Activated naive CD8-positive, alpha-beta T cell (primary cell): ENCODE data around the gene TCF19.
"Not testable (repeated sequence)": the region's sequence is repeated elsewhere in the genome, so short reads cannot be mapped to it uniquely, and the experiment has no call there.

ENCODE experiments used
- H3K27ac Mint-ChIP-seq: one replicate; pipeline ENCODE4 v1.8.0; 2021; ENCODE audit warnings: mixed read lengths
- H3K27me3 Mint-ChIP-seq: one replicate; pipeline ENCODE4 v1.8.0; 2021; ENCODE audit warnings: mixed read lengths
- H3K36me3 Mint-ChIP-seq: one replicate; pipeline ENCODE4 v1.8.0; 2021; ENCODE audit warnings: mixed read lengths
- H3K4me1 Mint-ChIP-seq: one replicate; pipeline ENCODE4 v1.8.0; 2021; ENCODE audit warnings: low read depth, mixed read lengths
- H3K4me3 Mint-ChIP-seq: one replicate; pipeline ENCODE4 v1.8.0; 2021; ENCODE audit warnings: mild to moderate bottlenecking, mixed read lengths
- H3K9me3 Mint-ChIP-seq: one replicate; pipeline ENCODE4 v1.8.0; 2021; ENCODE audit warnings: low read depth, mixed read lengths

TCF19 gene

DNA sequence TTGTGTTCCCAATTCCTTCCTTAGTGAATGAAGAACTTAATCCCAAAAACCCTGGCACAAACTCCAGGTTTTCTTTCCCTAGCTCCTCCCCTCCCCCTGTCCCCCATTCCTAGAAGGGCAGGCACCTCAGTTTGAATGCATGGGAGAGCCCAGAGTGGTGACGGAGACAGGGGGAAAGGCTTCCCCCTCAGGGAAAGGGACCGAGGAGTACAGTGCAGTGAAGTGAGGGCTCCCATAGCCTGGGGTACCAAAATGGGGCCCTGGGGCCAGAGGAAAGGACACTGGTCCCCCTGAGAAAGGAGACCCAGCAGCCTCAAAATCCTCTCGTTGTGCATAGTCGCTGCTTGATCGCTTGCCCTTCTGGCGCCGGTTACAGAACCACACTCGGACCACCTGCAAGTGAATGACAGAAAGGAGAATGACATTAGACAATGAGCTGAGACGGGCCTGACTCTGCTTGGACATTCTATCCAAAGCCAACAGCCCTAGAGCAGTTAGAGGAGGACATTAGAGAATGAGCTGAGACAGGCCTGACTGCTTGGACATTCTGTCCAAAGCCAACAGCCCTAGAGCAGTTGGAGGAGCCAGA is 6.2 kb downstream of the TCF19 start:
- H3K4me1 Mint-ChIP-seq, H3K4me3 Mint-ChIP-seq, H3K36me3 Mint-ChIP-seq, H3K9me3 Mint-ChIP-seq, H3K27me3 Mint-ChIP-seq, H3K27ac Mint-ChIP-seq: not testable (repeated sequence)

DNA sequence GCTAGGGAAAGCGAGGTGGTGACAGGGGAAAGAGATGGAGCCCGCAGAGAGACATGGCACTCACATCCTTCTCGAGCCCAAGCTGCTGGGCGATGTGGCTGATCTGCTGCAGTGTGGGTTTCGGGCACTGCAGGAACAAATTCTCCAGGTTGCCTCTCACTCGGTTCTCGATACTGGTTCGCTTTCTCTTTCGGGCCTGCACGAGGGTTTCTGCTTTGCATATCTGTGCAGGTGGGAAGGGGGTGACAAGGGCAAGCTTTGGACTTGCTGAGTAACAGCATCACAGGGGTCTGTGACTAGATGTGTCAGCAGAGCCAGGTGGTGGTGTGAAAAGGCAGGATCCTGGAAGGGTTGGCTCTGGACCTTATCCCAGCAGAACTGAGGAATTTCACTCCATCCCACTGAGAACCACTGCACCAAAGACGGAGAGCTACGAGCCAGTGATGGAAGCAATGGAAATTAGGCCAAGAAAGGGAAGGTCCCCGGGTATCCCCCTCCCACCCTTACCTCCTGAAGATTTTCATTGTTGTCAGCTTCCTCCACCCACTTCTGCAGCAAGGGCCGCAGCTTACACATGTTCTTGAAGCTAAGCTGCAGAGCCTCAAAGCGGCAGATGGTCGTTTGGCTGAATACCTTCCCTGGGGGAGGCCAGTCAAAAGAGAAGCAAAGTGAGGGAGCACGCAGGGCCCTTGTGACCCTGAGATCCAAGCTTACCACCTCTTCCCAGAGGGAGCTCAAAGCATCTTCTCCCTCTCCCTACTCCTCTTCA is 6.9 kb downstream of the TCF19 start:
- H3K4me1 Mint-ChIP-seq, H3K27ac Mint-ChIP-seq, H3K36me3 Mint-ChIP-seq, H3K27me3 Mint-ChIP-seq, H3K9me3 Mint-ChIP-seq, H3K4me3 Mint-ChIP-seq: not testable (repeated sequence)

DNA sequence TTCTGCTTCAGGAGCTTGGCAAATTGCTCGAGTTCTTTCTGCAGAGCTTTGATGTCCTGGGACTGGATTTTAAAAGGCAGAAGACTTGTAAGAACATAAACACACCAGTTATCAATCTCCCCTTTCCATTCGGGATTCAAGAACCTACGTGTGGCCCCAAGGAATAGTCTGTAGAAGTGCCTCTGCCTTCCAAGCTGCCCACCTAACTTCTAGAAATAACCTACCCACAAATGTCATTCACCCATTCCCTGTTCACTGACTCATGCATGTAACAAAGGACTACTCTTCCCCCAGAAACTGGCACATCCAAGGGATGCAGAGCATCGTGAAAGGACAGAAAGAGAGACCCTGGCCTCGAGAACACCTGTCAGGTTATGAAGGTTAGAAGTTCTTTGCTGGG is 7.6 kb downstream of the TCF19 start:
- Mint-ChIP-seq H3K9me3 (no peaks in the 10 kb centered on the region), H3K4me3 (no peak overlapping the region), H3K27ac (no peak overlapping the region), H3K36me3 (no peaks in the 10 kb centered on the region), H3K27me3 (no peaks in the 10 kb centered on the region), H3K4me1 (no peaks in the 10 kb centered on the region)

DNA sequence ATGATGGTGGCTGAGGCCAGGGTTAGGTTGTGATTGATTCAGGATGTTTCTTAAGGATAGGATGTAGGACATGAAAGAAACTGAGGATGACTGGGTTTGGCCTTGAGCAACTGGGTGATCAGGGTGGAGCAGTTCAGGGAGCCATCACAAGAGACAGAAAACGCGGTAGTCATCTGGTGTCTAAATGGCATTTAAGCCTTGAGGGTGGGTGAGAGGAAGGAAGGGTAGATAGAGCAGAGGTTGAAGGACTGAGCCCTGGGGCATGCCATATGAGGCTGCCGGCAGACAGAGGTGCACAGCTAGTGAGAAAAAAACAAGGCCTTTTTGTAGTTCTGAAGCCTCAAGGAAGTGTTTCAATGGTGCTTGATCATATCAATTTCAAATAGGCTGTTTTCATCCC is 10.2 kb downstream of the TCF19 start:
- Mint-ChIP-seq H3K36me3 (no peaks in the 10 kb centered on the region), H3K4me1 (no peaks in the 10 kb centered on the region), H3K27me3 (no peaks in the 10 kb centered on the region), H3K4me3 (no peak overlapping the region), H3K27ac (no peak overlapping the region), H3K9me3 (no peaks in the 10 kb centered on the region)

DNA sequence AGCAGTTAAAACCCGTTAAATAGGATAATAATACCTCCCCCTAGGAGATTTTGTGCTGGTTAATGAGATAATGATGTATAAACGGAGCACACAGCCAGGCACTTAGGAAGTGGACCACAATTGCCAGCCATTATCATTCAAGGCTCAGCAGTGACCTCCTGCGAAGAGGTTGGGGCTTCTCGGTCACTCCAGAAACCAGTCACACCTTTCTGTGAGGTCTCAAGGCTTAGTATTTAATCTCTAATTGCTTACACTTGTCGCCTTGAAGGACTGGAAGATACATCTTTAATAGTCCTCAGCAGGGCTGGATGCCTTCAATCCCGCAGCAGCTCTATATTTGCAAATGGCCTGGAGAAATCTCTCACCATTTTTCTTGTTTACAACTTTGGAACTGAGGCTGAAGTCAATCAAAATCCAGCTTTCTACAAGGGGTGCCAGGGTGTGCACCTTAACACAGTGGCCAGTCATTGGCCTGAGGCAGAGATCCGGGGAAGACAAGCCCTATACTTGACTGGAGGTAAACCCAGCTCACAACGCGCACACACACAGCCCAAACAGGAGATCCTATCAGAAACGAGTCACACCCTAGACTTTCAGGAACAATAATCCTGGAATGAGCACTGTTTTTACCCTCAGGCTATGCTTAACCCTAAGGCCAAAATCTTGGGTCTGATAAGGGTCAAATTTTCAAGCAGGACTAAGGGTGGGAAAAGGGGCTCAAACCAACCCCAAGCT is 10.9 kb downstream of the TCF19 start:
- no peak overlapping the region for H3K27ac Mint-ChIP-seq
- no peaks in the 10 kb centered on the region for H3K27me3 Mint-ChIP-seq
- H3K36me3 Mint-ChIP-seq: no peaks in the 10 kb centered on the region
- H3K9me3 Mint-ChIP-seq: no peaks in the 10 kb centered on the region
- H3K4me1 Mint-ChIP-seq: no peaks in the 10 kb centered on the region
- H3K4me3 Mint-ChIP-seq: no peak overlapping the region

DNA sequence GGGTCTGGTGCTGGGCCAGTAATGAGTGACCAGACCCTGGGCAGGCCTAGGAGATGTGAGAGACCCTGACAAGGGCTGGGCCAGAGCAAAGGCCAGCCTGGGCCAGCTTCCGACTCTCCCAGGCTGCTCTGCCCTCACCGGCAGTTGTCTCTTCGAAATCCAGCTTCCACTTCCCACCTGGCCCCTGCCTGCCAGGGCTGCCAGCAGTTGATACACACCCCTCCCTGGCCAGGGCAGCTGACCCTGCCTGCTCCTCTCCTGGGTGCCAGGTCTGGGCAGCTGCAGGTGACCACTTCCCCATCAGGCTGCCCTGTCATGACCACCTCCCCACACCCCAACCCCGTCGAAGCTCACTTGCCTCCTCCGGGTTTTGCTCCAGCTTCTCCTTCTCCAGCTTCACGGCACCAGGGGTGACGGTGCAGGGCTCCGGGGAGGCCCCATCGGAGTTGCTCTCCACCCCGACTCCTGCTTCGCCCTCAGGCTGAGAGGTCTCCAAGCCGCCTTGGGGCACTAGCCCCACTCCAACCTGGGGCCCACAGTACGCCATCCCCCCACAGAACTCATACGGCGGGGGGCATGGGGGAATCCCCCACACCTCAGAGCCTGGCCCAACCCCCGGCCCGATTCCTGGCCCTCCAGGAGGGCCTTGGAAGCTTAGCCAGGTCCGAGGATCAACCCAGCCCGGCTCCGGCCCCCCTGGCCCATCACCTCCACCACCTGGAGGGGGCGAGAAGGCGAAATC is 11.6 kb downstream of the TCF19 start:
- H3K4me3 Mint-ChIP-seq, H3K27ac Mint-ChIP-seq, H3K9me3 Mint-ChIP-seq, H3K27me3 Mint-ChIP-seq, H3K36me3 Mint-ChIP-seq, H3K4me1 Mint-ChIP-seq: not testable (repeated sequence)

DNA sequence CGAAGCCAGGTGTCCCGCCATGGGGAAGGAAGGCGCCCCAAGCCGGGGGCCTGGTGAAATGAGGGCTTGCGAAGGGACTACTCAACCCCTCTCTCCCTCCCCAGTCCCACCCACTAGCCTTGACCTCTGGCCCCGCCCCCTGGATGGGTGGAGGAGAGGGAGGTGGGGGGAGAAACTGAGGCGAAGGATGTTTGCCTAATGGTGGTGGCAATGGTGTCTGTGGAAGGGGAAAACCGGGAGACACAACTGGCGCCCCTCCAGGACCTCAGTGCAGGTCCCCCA is 12.2 kb downstream of the TCF19 start, which contains the start of gene POU5F1:
POU5F1 (minus strand) TSS at position 83 of the 282 bp plus-strand sequence; CDS start at position 21, 62 bp downstream.
- no peaks in the 10 kb centered on the region for H3K36me3 Mint-ChIP-seq
- H3K27me3 Mint-ChIP-seq: no peaks in the 10 kb centered on the region
- no peak within 1 kb of the TSS for H3K27ac Mint-ChIP-seq
- no peaks in the 10 kb centered on the region for H3K4me1 Mint-ChIP-seq
- no peaks in the 10 kb centered on the region for H3K9me3 Mint-ChIP-seq
- H3K4me3 Mint-ChIP-seq: no peak within 1 kb of the TSS

DNA sequence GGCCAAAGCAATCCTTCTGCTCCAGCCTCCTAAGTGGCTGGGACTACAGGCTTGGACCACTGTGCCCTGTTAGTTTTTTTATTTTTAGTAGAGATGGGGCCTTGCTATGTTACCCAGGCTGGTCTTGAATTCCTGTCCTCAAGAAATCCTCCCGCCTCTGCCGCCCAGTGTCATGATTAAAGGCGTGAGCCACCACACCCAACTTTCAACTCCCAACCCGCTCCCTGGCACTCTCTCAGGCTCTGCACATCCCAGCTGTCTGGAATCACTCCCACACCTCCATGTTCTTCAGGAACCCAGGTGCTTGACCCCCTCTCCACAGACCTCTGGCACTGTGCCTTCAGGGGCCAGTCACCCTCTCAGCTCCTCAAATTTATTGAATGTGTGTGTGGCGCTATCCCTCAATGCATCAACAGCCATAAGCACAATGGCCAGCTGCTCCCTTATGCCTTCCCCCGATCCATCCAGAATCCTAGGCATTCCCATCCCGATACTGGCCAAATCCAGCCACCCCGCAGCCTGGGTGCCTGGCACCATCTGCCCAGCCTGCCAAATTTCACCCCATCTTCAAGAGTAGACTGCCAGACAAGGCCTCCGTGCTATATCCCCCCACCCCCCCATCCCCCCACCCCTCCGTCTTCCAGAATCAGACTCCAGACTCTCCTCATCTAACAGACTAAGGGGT is 12.7 kb downstream of the TCF19 start:
- no peaks in the 10 kb centered on the region for H3K9me3 Mint-ChIP-seq
- H3K36me3 Mint-ChIP-seq: no peaks in the 10 kb centered on the region
- H3K27me3 Mint-ChIP-seq: no peaks in the 10 kb centered on the region
- peaks cover 5% of the 10 kb centered on the region for H3K4me1 Mint-ChIP-seq
- H3K4me3 Mint-ChIP-seq: no peak overlapping the region
- H3K27ac Mint-ChIP-seq: no peak overlapping the region

DNA sequence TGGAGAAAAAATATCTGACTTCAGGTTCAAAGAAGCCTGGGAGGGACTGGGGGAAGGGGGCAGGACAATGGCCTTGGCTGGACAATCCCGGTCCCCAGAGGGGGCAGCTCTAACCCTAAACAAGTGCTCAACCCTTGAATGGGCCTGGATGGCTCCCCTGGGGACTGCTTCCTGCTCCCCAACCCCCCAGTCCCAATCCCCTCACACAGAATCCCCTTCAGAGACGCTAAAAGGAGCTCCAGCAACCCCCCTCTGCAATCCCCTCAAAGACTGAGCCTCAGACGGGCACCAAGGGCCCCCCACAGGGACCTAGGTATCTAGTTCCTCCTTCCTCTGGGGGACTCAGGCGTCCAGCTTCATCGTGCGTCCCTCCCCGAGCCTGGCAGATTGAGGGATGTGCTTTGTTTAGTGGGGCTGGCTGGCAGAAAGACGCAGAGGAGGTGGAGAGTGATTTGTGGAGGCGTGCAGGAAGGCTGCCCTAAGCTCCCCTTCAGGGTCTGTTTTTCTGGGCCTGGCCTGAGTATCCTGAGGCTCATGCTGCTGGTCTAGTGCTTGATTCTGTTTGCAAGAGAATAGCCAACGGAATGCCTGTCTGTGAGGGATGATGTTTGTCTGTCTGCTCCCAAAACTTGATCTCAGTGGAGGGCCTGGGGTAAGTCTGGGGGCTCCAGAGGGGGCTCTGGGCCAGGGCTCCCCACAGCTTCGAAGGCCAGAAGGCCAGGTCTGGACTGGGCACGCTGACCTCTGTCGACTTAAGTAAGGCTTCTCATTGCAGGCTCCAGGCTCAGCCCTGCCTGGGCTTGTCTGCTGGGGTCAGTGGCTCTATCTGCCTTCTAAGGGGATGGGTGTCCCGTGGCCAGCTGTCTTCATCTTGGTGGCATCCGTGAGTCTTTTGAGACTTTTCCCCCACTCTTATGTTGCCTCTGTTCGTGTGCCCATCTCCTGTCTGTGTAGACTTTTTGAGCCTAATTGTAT is 13.8 kb downstream of the TCF19 start:
- H3K4me3 Mint-ChIP-seq: no peak overlapping the region
- H3K4me1 Mint-ChIP-seq: peaks cover 7% of the 10 kb centered on the region
- no peaks in the 10 kb centered on the region for H3K9me3 Mint-ChIP-seq
- H3K27ac Mint-ChIP-seq: no peak overlapping the region
- H3K27me3 Mint-ChIP-seq: no peaks in the 10 kb centered on the region
- no peaks in the 10 kb centered on the region for H3K36me3 Mint-ChIP-seq

DNA sequence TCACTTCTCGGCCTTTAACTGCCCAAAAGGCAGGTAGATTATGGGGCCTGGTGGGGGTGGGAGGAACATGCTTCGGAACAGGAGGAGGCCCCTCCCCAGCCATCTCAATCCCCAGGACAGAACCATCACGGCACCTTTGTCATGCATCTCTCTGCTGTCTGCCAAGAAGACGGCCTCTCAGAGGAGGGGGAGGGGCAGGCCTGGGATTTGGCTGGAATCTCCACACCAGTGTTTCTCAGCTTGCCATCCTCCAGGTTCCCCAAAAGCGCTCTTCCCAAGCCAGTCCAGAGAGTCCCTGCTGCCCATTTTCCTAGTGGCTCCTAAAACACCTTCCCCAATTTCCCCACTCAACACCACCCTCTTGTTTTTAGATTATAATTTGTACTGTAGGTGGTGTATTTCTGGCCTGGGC is 14.6 kb downstream of the TCF19 start:
- Mint-ChIP-seq H3K27me3 (no peaks in the 10 kb centered on the region), H3K4me1 (peaks cover 7% of the 10 kb centered on the region), H3K9me3 (no peaks in the 10 kb centered on the region), H3K4me3 (no peak overlapping the region), H3K27ac (no peak overlapping the region), H3K36me3 (no peaks in the 10 kb centered on the region)

DNA sequence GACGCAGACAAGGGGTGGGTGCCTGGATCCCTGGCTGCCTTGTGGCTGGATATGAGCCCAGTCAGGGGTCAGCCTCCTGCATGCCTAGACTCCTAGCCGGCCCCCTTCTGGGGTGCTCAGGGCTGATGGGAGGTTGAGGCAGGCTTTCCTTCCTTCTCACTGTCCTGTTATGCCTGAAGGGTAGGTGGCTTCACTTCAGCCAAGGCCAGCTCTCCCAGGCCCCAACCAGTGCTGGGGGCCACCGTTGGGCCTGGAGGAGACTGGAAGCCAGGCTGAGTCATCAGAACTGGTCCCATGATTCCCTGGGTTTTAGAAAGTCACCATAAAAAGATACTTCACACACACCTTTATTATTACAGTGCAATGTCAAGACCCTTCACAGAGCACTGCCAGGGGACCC is 15.0 kb downstream of the TCF19 start:
- Mint-ChIP-seq H3K27me3 (no peaks in the 10 kb centered on the region), H3K9me3 (no peaks in the 10 kb centered on the region), H3K36me3 (no peaks in the 10 kb centered on the region), H3K4me3 (no peak overlapping the region), H3K4me1 (peaks cover 7% of the 10 kb centered on the region), H3K27ac (no peak overlapping the region)

DNA sequence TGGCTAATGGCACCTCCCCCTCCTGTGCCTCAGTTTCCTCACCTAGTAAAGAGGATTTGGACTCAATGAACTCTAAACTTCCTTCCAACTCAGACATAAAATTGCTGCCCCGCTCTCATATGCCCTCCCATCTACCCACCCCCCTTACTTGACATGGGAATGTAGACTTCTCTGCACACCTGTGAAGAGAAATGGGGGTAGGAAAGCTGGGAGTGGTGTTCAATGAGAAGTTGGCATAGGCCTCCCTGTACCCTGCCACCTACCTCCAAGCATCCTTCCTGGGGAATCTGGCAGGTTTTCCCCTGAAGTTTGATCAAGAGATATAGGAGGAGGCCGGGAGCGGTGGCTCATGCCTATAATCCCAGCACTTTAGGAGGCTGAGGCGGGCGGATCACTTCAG is 16.0 kb downstream of the TCF19 start:
- H3K36me3 Mint-ChIP-seq: no peaks in the 10 kb centered on the region
- peaks cover 10% of the 10 kb centered on the region for H3K4me1 Mint-ChIP-seq
- no peak overlapping the region for H3K4me3 Mint-ChIP-seq
- H3K27me3 Mint-ChIP-seq: no peaks in the 10 kb centered on the region
- no peaks in the 10 kb centered on the region for H3K9me3 Mint-ChIP-seq
- H3K27ac Mint-ChIP-seq: no peak overlapping the region

DNA sequence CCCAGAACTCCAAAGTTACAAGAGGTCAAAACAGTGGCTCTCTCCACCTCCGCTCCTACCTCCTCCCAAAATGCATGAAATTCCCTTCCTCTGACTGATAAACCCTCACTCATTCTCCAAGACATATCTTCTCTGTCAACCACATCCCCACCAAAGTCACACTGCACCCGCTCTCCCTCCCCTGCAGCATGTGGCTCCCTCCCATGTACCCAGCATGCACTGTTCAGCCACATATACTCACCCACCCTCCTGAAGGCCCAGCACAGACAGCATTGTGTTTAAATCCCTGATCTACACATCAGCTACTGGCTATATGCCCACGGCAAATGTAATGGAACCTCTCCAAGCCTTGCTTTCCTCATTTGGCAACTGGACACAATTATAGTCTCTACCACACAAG is 17.6 kb downstream of the TCF19 start:
- no peaks in the 10 kb centered on the region for H3K27me3 Mint-ChIP-seq
- H3K4me3 Mint-ChIP-seq: no peak overlapping the region
- H3K36me3 Mint-ChIP-seq: no peaks in the 10 kb centered on the region
- peaks cover 10% of the 10 kb centered on the region for H3K4me1 Mint-ChIP-seq
- no peak overlapping the region for H3K27ac Mint-ChIP-seq
- no peaks in the 10 kb centered on the region for H3K9me3 Mint-ChIP-seq
